Measurements from ENCODE around the gene RCL1.

- TF ChIP-seq PPARA (CRISPR knock-in tag; IDR thresholded peaks at IDR 0.05; ENCODE audit: borderline replicate concordance) (no peak), BACH2 (CRISPR knock-in tag; IDR thresholded peaks at IDR 0.05; ENCODE audit: borderline replicate concordance) (no peak), PATZ1 (CRISPR knock-in tag; IDR thresholded peaks at IDR 0.05; ENCODE audit: borderline replicate concordance) (no peak), CREB5 (CRISPR knock-in tag; IDR thresholded peaks at IDR 0.05; ENCODE audit: low read depth) (no peak)
These were observed 11.2 kb downstream of the RCL1 start for GRCh38 chr9:4803670-4804530.
